HG02588 (cell line): ENCODE measurements around the gene UBE2D3.
"Not testable (repeated sequence)": the region's sequence is repeated elsewhere in the genome, so short reads cannot be mapped to it uniquely, and the experiment has no call there.

Experiments
- ATAC-seq: cut with Tn5 transposase; IDR thresholded peaks from one replicate; pipeline ENCODE4 v1.9.1; 2021; ENCODE audit warnings: mild to moderate bottlenecking, moderate library complexity; ENCODE audit not compliant: unreplicated experiment

UBE2D3 gene

GRCh38 chr4:102826890-102827673 lies at the start of gene UBE2D3:
TSS of gene UBE2D3 (minus strand) at chr4:102827551. CDS start at chr4:102826508, 1,043 bp downstream.
- ATAC-seq = peak; percentile 28

- no peak for ATAC-seq
Measured at GRCh38 chr4:102871772-102872171, 44.4 kb upstream of the UBE2D3 start.

GRCh38 chr4:102869569-102870197 lies 42.3 kb upstream of the UBE2D3 start:
- peak; percentile 33 for ATAC-seq

GRCh38 chr4:102868781-102869568 lies 41.6 kb upstream of the UBE2D3 start, which contains the start of gene CISD2:
TSS of gene CISD2 (plus strand) at chr4:102868992. CDS start at chr4:102869085, 93 bp downstream.
- ATAC-seq = peak; percentile 82

GRCh38 chr4:102868153-102868780 lies 40.9 kb upstream of the UBE2D3 start:
- peak; percentile 45 for ATAC-seq

GRCh38 chr4:102867278-102868152 lies 40.2 kb upstream of the UBE2D3 start:
- peak; percentile 13 for ATAC-seq

- not testable (repeated sequence) for ATAC-seq
Measured at GRCh38 chr4:102865327-102865726, 38.0 kb upstream of the UBE2D3 start.

GRCh38 chr4:102862747-102863146 lies 35.4 kb upstream of the UBE2D3 start:
- ATAC-seq = no peak

- no peak for ATAC-seq
Measured at GRCh38 chr4:102862016-102862415, 34.7 kb upstream of the UBE2D3 start.

- no peak for ATAC-seq
Measured at GRCh38 chr4:102860611-102861324, 33.4 kb upstream of the UBE2D3 start.

- no peak for ATAC-seq
Measured at GRCh38 chr4:102858828-102859464, 31.6 kb upstream of the UBE2D3 start.

GRCh38 chr4:102850370-102850769 lies 23.0 kb upstream of the UBE2D3 start:
- no peak for ATAC-seq

GRCh38 chr4:102849579-102850104 lies 22.3 kb upstream of the UBE2D3 start:
- ATAC-seq = no peak

- ATAC-seq = no peak
Measured at GRCh38 chr4:102847687-102848086, 20.3 kb upstream of the UBE2D3 start.

GRCh38 chr4:102843938-102844337 lies 16.6 kb upstream of the UBE2D3 start:
- ATAC-seq = no peak

- no peak for ATAC-seq
Measured at GRCh38 chr4:102843273-102843672, 15.9 kb upstream of the UBE2D3 start.

GRCh38 chr4:102842367-102842766 lies 15.0 kb upstream of the UBE2D3 start:
- ATAC-seq = no peak

GRCh38 chr4:102836596-102836995 lies 9.2 kb upstream of the UBE2D3 start:
- ATAC-seq = no peak

GRCh38 chr4:102832667-102833066 lies 5.3 kb upstream of the UBE2D3 start:
- ATAC-seq = no peak
